Activated CD4-positive, CD25-positive, alpha-beta regulatory T cell treated with anti-CD3 and anti-CD28 coated beads, Interleukin-2, amount 50 U/mL, for 24 hours (primary cell): ENCODE data around the gene HINT1.

ENCODE experiments used
- ATAC-seq, 2 donors: fragments of 150-1000 bp; cut with Tn5 transposase; one replicate each; pipeline ENCODE4 v1.10.0; 2021; ENCODE audit warnings: mild to moderate bottlenecking in 1 of 2, moderate library complexity in 1 of 2

HINT1 gene

DNA sequence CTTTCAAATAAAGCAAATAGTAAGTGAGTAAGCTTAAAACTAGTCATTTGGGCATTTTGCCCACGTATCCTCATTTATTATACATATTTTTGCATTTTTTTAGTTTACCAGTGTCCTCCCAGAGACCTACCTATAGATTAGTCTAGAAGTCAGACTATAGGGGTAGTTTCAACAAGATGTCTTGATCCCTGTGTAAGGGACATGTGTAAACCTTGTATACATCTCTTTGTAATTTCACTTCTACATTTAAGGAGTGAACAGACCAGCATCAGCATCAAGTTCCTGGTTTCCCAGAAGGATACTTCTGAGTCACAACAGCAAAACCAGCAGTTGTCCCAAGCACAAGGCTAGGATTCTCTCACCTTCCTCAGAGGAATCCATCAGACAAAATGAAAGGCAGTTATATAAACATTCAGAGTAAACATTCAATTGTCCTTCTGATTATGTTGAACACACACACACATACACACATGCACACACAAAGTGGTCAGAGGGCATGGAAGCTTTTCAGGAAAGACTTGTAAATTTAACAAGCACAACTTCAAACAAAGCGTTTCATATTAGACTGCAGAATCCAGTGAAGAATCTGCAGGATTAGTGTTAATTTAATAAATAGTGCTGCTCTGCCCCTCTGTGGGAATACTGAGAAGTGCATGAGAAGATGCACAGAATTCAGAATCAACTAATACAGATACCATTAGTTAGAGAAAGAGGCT lies 55.4 kb downstream of the HINT1 start:
- peak in 1 of 2 donors; percentile 48 for ATAC-seq
